Mucosa of gallbladder (tissue), 1 donor: ENCODE data around the gene TRNP1. TPM values are rescaled to one million over a fixed set of nuclear protein-coding genes. Genes with fewer than 3 reads are reported as not detected.

ENCODE experiments used
- DNase-seq: peaks from one replicate; pipeline ENCODE4 v3.0.0-alpha.2; 2020; ENCODE audit warnings: low spot score
- total RNA-seq: library from RNA; stranded (reverse); gene quantifications from one replicate; pipeline ENCODE4 v1.2.1, GENCODE V29; 2021
- donor health status: DM: no; HTN: no; CAD: no.

The TRNP1 gene
- total RNA-seq, 1 donor from 2014 or later, result 296 TPM

- peak; percentile 67 for DNase-seq
Observed at GRCh38 chr1:27001570-27002360, 8.3 kb downstream of the TRNP1 start.

GRCh38 chr1:27003745-27004470 is 10.4 kb downstream of the TRNP1 start:
- no peak for DNase-seq

- no peak for DNase-seq
Observed at GRCh38 chr1:27004471-27005165, 11.1 kb downstream of the TRNP1 start.

- DNase-seq, result no peak
Observed at GRCh38 chr1:27005166-27005530, 11.7 kb downstream of the TRNP1 start.

GRCh38 chr1:27005648-27006496 is 12.4 kb downstream of the TRNP1 start:
- DNase-seq, result no peak

- no peak for DNase-seq
Observed at GRCh38 chr1:27006683-27007082, 13.2 kb downstream of the TRNP1 start.

- peak; percentile 72 for DNase-seq
Observed at GRCh38 chr1:27007909-27008582, 14.6 kb downstream of the TRNP1 start.

GRCh38 chr1:27009601-27010197 is 16.2 kb downstream of the TRNP1 start:
- DNase-seq, result no peak

GRCh38 chr1:27010226-27010994 is 16.9 kb downstream of the TRNP1 start:
- DNase-seq, result no peak

- peak; percentile 58 for DNase-seq
Observed at GRCh38 chr1:27011058-27011764, 17.7 kb downstream of the TRNP1 start.

GRCh38 chr1:27011976-27012563 is 18.6 kb downstream of the TRNP1 start:
- DNase-seq, result no peak

GRCh38 chr1:27015260-27015659 is 21.8 kb downstream of the TRNP1 start:
- no peak for DNase-seq

GRCh38 chr1:27016376-27016775 is 22.9 kb downstream of the TRNP1 start:
- DNase-seq, result no peak

- no peak for DNase-seq
Observed at GRCh38 chr1:27017207-27017606, 23.7 kb downstream of the TRNP1 start.

- no peak for DNase-seq
Observed at GRCh38 chr1:27018316-27018715, 24.8 kb downstream of the TRNP1 start.

GRCh38 chr1:27021354-27022031 is 28.0 kb downstream of the TRNP1 start:
- no peak for DNase-seq

- DNase-seq, result no peak
Observed at GRCh38 chr1:27025718-27026117, 32.2 kb downstream of the TRNP1 start.
